Activated CD4-positive, alpha-beta T cell treated with anti-CD3 and anti-CD28 coated beads, Interleukin-10, Interleukin-2, amounts not matched to agents 100 ng/mL and 50 ng/mL, durations not matched to agents 16 hours and 8 hours (primary cell): ENCODE data around the gene AMN1.
"Not testable (repeated sequence)": the region's sequence is repeated elsewhere in the genome, so short reads cannot be mapped to it uniquely, and the experiment has no call there.

Experiments used
- DNase-seq: peaks from one replicate; pipeline ENCODE4 v3.0.0-alpha.2; 2020

AMN1 gene

GRCh38 chr12:31732926-31733548 is 4.2 kb upstream of the AMN1 start:
- DNase-seq = peak; percentile 77

- DNase-seq = not testable (repeated sequence)
These were observed 2.4 kb upstream of the AMN1 start for GRCh38 chr12:31731203-31731602.

GRCh38 chr12:31729705-31730104 is 884 bp upstream of the AMN1 start:
- DNase-seq = no peak

GRCh38 chr12:31728289-31728916 is 418 bp downstream of the AMN1 start:
- DNase-seq = peak; percentile 36

GRCh38 chr12:31727192-31727591 is 1.6 kb downstream of the AMN1 start:
- no peak for DNase-seq

- DNase-seq = no peak
These were observed 2.2 kb downstream of the AMN1 start for GRCh38 chr12:31726575-31726974.

- DNase-seq = no peak
These were observed 4.3 kb downstream of the AMN1 start for GRCh38 chr12:31724557-31724956.

GRCh38 chr12:31722580-31722979 is 6.2 kb downstream of the AMN1 start:
- no peak for DNase-seq

- DNase-seq = not testable (repeated sequence)
These were observed 10.2 kb downstream of the AMN1 start for GRCh38 chr12:31718542-31719198.

GRCh38 chr12:31716998-31717397 is 11.8 kb downstream of the AMN1 start:
- not testable (repeated sequence) for DNase-seq

- DNase-seq = no peak
These were observed 13.5 kb downstream of the AMN1 start for GRCh38 chr12:31715283-31715825.

GRCh38 chr12:31714406-31715271 is 14.2 kb downstream of the AMN1 start:
- no peak for DNase-seq

GRCh38 chr12:31712877-31713276 is 15.9 kb downstream of the AMN1 start:
- no peak for DNase-seq

GRCh38 chr12:31710021-31710818 is 18.6 kb downstream of the AMN1 start:
- no peak for DNase-seq

- not testable (repeated sequence) for DNase-seq
These were observed 20.7 kb downstream of the AMN1 start for GRCh38 chr12:31708118-31708517.

- no peak for DNase-seq
These were observed 23.2 kb downstream of the AMN1 start for GRCh38 chr12:31705621-31706020.

- DNase-seq = no peak
These were observed 26.8 kb downstream of the AMN1 start for GRCh38 chr12:31702047-31702446.

GRCh38 chr12:31689921-31690320 is 38.9 kb downstream of the AMN1 start:
- not testable (repeated sequence) for DNase-seq

GRCh38 chr12:31687101-31687527 is 41.7 kb downstream of the AMN1 start:
- DNase-seq = peak; percentile 8

- DNase-seq = no peak
These were observed 43.0 kb downstream of the AMN1 start for GRCh38 chr12:31685801-31686200.

- peak; percentile 86 for DNase-seq
These were observed 46.5 kb downstream of the AMN1 start for GRCh38 chr12:31682136-31682962.
